GM12865 (cell line): ENCODE measurements around the gene CD1E.
"Not testable (repeated sequence)": the region's sequence is repeated elsewhere in the genome, so short reads cannot be mapped to it uniquely, and the experiment has no call there.

ENCODE experiments used
- DNase-seq: peaks from one replicate; pipeline ENCODE4 v3.0.0; 2010; ENCODE audit warnings: low read depth
- H3K4me3 ChIP-seq: 2 replicates; pipeline ENCODE4 v1.5.1; 2011; ENCODE audit warnings: mild to moderate bottlenecking, low read depth, low read length, control low read depth
- TF ChIP-seq, protein P1 (sequence below): IDR thresholded peaks from 2 replicates; pipeline ENCODE4 v1.5.1; 2011; ENCODE audit warnings: low read length, control low read depth, low read depth, inconsistent platforms; ENCODE audit not compliant: insufficient read depth; ENCODE audit errors: missing control alignments

Gene CD1E

DNA sequence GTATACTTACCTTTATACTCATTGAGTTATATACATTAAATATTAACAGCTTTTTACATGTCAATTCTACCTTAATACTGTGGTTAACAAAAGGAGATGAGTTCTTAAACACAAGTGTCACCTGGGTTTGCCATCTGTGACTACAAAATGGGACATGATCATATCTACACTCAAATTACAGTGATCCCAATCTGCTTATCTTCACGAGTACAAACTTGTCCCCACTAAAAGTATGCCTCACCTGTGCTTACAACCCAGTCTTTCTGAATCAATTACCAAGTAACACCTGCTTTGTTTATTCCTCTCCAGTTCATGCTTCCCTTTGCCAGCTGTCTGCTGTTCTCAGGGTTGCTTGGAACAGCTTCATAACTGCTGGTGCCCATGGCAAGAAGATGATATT, 8.8 kb downstream of the CD1E start:
- DNase-seq: no peak
- TF ChIP-seq, protein P1, sequence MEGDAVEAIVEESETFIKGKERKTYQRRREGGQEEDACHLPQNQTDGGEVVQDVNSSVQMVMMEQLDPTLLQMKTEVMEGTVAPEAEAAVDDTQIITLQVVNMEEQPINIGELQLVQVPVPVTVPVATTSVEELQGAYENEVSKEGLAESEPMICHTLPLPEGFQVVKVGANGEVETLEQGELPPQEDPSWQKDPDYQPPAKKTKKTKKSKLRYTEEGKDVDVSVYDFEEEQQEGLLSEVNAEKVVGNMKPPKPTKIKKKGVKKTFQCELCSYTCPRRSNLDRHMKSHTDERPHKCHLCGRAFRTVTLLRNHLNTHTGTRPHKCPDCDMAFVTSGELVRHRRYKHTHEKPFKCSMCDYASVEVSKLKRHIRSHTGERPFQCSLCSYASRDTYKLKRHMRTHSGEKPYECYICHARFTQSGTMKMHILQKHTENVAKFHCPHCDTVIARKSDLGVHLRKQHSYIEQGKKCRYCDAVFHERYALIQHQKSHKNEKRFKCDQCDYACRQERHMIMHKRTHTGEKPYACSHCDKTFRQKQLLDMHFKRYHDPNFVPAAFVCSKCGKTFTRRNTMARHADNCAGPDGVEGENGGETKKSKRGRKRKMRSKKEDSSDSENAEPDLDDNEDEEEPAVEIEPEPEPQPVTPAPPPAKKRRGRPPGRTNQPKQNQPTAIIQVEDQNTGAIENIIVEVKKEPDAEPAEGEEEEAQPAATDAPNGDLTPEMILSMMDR: no peak
- no peak overlapping the region for H3K4me3 ChIP-seq

DNA sequence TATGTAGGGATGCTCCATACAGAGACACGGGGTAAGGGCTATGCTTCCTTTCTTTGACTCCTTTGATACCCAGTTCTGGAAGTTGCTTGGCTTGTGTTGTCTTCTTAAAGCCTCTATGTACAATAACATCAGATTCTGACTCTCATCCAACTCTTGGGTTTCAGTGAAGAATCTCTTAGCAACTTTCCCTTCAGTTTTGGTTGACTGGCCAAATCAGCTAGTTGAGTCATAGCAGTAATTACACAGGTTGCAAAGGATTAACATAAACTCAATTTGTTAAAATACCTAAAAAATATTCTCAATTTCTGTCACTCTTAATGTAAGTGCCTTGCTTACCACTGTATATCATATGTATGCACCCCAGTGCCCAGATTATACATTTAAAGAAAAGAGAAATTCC, 9.2 kb downstream of the CD1E start:
- DNase-seq: no peak
- H3K4me3 ChIP-seq: no peak overlapping the region
- TF ChIP-seq, protein P1: no peak

DNA sequence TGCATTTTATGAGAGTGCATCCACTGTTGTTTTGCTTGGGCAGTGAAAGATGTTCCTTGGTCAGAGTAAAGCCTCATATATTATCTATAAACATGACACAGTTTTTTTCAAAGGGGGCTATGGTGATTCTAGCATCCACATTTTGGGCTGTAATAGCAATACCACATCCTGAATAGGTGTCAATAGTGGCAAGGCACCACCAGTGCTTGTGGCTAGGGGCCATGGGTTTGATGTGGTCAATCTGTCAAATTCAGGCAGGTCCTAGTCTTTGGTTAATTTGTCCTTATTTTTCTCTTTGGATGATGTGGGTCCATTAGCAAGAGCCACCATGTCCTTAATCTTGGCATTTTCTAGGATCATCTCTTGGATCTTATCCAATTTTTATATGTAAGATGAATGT, 13.1 kb downstream of the CD1E start:
- no peak for DNase-seq
- no peak overlapping the region for H3K4me3 ChIP-seq
- TF ChIP-seq, protein P1: no peak

DNA sequence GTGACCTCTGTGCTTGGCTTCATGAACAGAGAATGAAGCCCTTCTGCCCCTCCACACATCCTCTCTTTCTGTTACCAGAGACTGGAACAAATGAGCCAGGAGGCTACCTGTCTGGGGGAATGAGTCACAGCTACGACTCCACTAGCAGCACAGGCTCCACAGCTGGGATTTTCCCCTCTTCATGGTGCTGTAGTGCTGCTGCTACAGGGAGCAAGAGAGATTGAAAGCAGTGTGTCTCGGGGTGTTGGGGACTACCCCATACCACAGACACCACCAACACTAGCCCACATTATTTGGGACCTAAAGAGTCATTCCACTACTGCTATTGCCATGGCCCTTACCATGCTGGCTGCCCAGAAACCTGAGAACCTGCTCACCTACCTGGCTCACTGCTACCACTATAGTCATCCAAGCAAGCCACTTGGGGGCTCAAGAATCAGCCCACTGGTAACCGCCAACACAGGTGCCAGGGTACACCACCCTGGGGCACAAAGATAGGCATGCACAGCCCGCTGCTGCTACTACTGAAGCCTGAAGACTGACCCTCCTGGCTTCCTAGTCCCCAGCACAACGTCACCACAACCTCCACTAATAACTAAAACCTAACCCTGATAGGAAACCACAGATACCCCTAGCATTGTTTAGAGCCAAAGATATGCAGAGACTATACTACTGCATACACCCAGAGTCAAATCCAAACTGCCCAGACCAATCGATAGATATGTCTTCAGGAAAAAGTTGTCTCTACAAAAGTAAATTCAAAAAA, 17.7 kb downstream of the CD1E start:
- TF ChIP-seq, protein P1: no peak
- DNase-seq: peak; percentile 50
- H3K4me3 ChIP-seq: no peak overlapping the region

DNA sequence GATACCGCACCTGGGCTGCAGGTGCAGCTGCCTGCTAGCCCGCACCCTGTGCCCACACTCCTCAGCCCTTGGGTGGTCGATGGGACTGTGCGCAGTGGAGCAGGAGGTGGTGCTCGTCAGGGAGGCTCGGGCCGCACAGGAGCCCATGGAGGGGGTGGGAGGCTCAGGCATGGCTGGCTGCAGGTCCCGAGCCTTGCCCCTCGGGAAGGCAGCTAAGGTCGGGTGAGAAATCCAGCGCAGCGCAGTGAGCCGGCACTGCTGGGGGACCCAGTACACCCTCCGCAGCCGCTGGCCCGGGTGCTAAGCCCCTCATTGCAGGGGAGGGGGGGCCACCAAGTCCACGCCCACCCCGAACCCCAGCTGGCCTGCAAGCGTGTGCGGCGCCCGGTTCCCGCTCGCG, 20.4 kb downstream of the CD1E start:
- H3K4me3 ChIP-seq, DNase-seq: not testable (repeated sequence)

DNA sequence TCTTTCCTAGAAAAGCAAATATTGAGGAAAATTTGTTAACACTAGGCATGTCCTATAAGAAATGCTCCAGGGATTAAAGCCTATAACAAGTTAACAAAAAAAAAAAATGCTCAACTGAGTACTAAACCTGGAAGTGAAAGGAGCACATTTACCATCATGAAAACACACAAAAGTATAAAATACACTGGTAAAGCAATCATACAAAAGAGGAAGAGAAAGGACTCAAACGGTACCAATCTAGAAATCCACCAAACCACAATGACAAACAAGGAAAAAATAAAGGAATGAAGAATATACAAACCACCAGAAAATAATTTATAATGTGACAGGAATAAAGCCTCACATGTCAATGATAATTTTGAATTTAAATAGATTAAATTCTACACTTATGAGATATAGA, 21.2 kb downstream of the CD1E start:
- no peak for DNase-seq
- no peak overlapping the region for H3K4me3 ChIP-seq
- TF ChIP-seq, protein P1: no peak

DNA sequence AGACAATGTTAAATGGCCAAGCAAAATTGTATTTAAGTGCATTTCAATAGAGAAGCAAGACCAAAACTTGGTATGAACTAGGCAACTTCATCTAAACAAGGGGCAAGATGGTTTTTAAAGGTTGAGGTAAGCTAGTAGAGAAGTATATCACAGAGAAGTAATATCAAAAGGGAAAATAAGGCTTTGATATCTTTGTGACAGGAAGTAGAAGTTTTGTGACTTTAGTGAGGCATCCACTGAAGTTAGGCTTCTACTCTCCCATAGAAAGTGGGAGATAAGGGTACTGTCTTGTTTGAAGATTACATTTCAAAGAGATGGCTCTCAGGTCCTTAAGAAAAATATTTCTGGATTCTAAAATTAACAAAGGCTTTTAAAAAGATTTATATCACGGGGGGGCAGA, 36.6 kb downstream of the CD1E start:
- H3K4me3 ChIP-seq: no peak overlapping the region
- TF ChIP-seq, protein P1: no peak
- DNase-seq: no peak

DNA sequence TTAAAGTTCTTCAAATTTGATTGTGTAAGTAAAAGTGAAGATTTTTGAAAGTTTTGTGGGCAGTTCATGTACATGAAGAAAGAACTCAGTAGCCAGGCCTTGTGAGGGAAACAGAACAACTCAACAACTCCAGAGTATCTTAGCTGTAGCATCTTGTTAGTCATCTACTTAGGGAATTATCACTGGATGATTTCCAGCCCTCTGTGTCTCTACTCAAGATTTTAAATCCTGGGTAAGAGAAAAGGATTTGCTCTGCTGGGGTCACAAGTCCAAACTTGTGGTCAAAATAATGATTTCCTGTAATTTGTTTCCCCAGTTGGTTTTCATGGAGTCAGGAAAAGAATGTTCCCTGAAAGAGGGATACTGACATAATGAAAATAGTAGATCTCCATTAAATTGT, 37.4 kb downstream of the CD1E start:
- DNase-seq: no peak
- TF ChIP-seq, protein P1: no peak
- no peak overlapping the region for H3K4me3 ChIP-seq
